Motor neuron (in vitro differentiated cells): ENCODE data around the gene AGPAT4. TPM values are rescaled to one million over a fixed set of nuclear protein-coding genes. Genes with fewer than 3 reads are reported as not detected.
A peak's percentile ranks its signal among the peaks of the same experiment; 100 is the strongest.
"Not testable (repeated sequence)": the region's sequence is repeated elsewhere in the genome, so short reads cannot be mapped to it uniquely, and the experiment has no call there.

Source experiments
- ATAC-seq, 8 experiments: fragments of 200-7000 bp; cut with Tn5 transposase; replicated peaks in 6 of 8; 2 replicates each; pipeline ENCODE4 v1.8.0; 2021; ENCODE audit warnings: mild to moderate bottlenecking in 8 of 8, moderate library complexity in 8 of 8
- H3K27ac ChIP-seq, 2 donors: fragments of 250-450 bp; sonication (Bioruptor Pico); 2 replicates each; pipeline ENCODE4 v1.9.0; 2021; ENCODE audit warnings: antibody characterized with exemption in 2 of 2, mild to moderate bottlenecking in 2 of 2, moderate library complexity in 1 of 2
- H3K4me1 ChIP-seq, 2 donors: fragments of 250-450 bp; sonication (Bioruptor Pico); replicated peaks in 1 of 2; 2 replicates each; pipeline ENCODE4 v1.6.1; 2021; ENCODE audit warnings: antibody characterized with exemption in 2 of 2, mild to moderate bottlenecking in 2 of 2, moderate library complexity in 1 of 2
- H3K4me3 ChIP-seq, 5 donors: fragments of 250-450 bp; sonication (Bioruptor Pico); 2 replicates each; pipeline ENCODE4 v1.9.0; 2021; ENCODE audit warnings: antibody characterized with exemption in 5 of 5, mild to moderate bottlenecking in 5 of 5, moderate library complexity in 4 of 5
- WGBS, 10 experiments: fragments of 450-650 bp; shearing (Covaris generic); methylation state at CpG; one replicate each; pipeline ENCODE4 v1.0.0; 2022; 5-methylcytosine and 5-hydroxymethylcytosine counted together
- in situ Hi-C, 9 experiments: fragments of 400-800 bp; cut with MboI; loops; one replicate each; pipeline ENCODE4 v1.15.0; 2021; ENCODE audit warnings: low sequenced_read_pairs in 9 of 9, low pct_unique_long_range_greater_than_20kb in 2 of 9; ENCODE audit not compliant: unreplicated experiment in 9 of 9
- total RNA-seq, 8 experiments: library from RNA; unstranded; fragments of 300-600 nt; gene quantifications; 2 replicates each; pipeline versions ENCODE4 v1.2.3 to v1.2.4, GENCODE V29; 2022

The AGPAT4 gene
- 10 to 100 TPM in 5 of 8 experiments, 1 to 10 TPM in 3; 2.1 to 42.2 (median 18.6) TPM for total RNA-seq

DNA sequence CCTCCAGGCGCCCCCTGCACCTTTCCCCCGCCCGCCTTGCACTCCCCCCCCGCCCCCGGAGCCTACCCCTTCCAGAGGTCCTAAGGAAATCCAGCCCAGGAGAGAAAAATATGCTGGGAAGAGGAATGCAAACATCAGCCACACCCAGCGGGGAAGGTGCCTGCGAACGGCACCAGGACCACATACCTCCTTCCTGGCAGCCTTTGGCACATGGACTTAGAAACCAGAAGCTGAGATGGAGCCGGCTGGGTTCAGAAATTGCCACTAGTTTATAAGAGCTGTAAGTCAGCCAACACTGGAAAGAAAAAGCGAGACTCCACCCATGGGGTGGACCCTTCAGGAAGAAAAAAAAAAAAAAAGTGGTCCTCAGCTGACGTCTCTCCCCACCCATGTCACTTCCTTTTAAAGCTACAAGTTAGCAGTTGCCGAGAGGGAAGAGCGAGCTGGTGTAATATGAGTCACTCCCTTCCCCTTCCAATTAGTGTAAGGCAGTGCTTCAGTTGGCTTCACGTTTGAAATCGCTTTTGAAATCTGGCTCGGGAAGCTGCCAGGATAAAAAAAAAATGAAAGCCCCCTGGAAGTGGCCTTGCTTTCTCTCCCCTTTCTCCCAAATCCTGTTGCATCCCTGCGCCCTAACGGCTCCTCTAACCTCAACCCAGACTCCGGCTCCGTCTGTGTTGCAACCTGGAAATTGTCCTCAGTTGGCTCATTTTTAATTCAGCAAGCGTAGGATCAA, at the start of gene AGPAT4:
TSS of gene AGPAT4 (minus strand) at position 310 of the 736 bp plus-strand sequence. CDS start 41,848 bp downstream, outside the sequence.
- H3K4me1 ChIP-seq = peaks cover 15 to 19% of the 10 kb centered on the region in 2 donors
- peak; percentile 87 to 96 (median 93) for ATAC-seq
- WGBS, 10 experiments = 0 to 3% (median 0%) methylated on average over 1 to 14 of the region's 21 CpGs
- peak within 1 kb of the TSS; percentile 49 to 71 (median 55) for H3K4me3 ChIP-seq
- in situ Hi-C loops = no loop called here
- H3K27ac ChIP-seq = peak within 1 kb of the TSS; percentile 77 to 92

- H3K4me3 ChIP-seq = no peak overlapping the region
- H3K4me1 ChIP-seq = peaks cover 13 to 14% of the 10 kb centered on the region in 2 donors
- WGBS, 10 experiments = 6 to 96% (median 44%) methylated on average over 1 to 2 of the region's 2 CpGs; no CpG with 5 or more reads in 4 of the 10 experiments
- no peak overlapping the region for H3K27ac ChIP-seq
- ATAC-seq = no peak
- in situ Hi-C loops = no loop called here
Measured at GRCh38 chr6:161319231-161319630, 45.4 kb upstream of the AGPAT4 start.

DNA sequence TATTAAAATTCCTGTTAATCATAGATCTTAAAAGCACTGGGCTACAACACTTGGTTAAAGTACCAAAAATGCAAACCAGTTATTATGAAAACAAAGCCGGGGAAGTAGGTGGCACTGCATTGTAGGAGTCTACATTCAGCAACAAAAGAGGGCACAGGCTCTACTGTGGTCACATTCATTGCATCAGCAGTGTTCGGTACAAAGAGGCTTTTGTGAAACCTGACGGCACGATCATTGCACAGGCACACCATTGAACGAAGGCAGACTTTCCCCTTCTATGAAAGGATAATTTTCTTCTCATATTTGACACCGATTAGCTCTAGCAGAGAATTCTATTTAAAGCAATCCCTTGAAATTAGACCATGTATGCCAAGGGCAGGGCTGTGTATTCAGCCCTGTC, 44.6 kb upstream of the AGPAT4 start:
- peak in 5 of 8 experiments; percentile 87 to 98 (median 90) for ATAC-seq
- WGBS, 10 experiments = 0 to 71% (median 45%) methylated on average over 1 to 6 of the region's 6 CpGs; no CpG with 5 or more reads in 2 of the 10 experiments
- Histone ChIP-seq H3K27ac (peak overlapping the region in 1 of 2 donors; percentile 62), H3K4me1 (peaks cover 13 to 14% of the 10 kb centered on the region in 2 donors), H3K4me3 (no peak overlapping the region)
- in situ Hi-C loops = no loop called here

DNA sequence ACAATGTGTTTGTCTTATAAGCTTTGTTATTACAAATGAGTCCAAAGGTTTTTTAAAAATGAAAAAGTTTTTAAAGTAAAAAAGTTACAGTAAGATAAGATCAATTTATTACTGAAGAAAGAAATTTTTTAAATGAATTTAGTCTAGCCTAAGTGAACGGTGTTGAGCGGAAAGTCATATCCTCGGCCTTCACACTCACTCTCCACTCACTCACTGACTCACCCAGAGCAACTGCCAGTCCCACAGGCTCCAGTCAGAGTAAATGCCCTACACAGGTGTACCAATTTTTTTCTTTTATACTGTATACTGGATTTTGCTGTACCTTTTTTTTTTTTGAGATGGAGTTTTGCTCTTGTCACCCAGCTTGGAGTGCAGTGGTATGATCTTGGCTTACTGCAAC, 42.7 kb upstream of the AGPAT4 start:
- Histone ChIP-seq H3K4me1 (peaks cover 13 to 14% of the 10 kb centered on the region in 2 donors), H3K27ac (no peak overlapping the region), H3K4me3 (no peak overlapping the region)
- in situ Hi-C loops = no loop called here
- ATAC-seq = no peak
- WGBS, 10 experiments = 70 to 100% (median 86%) methylated on average over 2 to 3 of the region's 3 CpGs; no CpG with 5 or more reads in 1 of the 10 experiments

- H3K27ac ChIP-seq, ATAC-seq, H3K4me3 ChIP-seq, in situ Hi-C loops: not testable (repeated sequence)
- 66 to 99% (median 80%) methylated on average over 2 to 13 of the region's 15 CpGs for WGBS, 10 experiments
- peaks cover 13 to 14% of the 10 kb centered on the region in 2 donors for H3K4me1 ChIP-seq
Measured at GRCh38 chr6:161315246-161315917, 41.5 kb upstream of the AGPAT4 start.

DNA sequence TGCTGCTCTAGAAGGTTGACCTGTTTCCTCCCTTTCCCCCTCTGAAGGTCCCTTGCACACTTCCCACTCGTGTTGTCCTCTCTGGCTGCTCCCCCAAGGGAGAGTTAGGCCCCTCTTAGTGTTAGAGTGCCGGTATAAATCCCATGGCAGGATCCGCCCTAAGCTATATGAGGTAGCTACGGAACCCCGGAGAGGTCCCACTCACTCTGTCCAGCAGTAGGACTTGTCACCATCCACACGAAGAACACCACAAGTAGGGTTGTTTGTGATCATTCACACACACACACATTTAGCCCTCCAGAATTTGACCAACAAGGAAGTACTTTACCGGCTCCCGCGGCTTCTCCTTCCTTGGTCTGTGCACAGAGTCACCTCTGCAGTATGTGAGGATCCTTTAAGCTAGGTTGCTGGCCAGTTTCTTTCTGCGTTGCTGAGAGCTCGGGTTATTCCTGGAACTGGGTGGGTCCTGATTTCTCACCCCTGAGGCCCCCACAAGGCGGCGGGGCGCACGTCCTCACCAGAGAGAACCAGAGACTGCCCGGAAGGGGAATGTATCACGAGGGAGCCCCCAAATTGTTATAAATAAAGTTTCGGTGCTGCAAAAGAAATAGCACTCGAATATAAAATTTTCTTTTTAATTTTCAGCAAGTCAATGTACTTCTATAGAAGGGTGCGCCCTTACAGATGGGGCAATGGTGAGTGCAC, 40.8 kb upstream of the AGPAT4 start:
- 69 to 100% (median 91%) methylated on average over 1 to 12 of the region's 20 CpGs; no CpG with 5 or more reads in 1 of the 10 experiments for WGBS, 10 experiments
- H3K4me1 ChIP-seq = peaks cover 13 to 14% of the 10 kb centered on the region in 2 donors
- H3K4me3 ChIP-seq, in situ Hi-C loops, ATAC-seq, H3K27ac ChIP-seq: not testable (repeated sequence)

GRCh38 chr6:161313940-161314509, 40.2 kb upstream of the AGPAT4 start:
- WGBS, 10 experiments = 21 to 91% (median 79%) methylated on average over 2 to 6 of the region's 6 CpGs; no CpG with 5 or more reads in 1 of the 10 experiments
- ATAC-seq = no peak
- no peak overlapping the region for H3K4me3 ChIP-seq
- no peak overlapping the region for H3K27ac ChIP-seq
- H3K4me1 ChIP-seq = peaks cover 9 to 13% of the 10 kb centered on the region in 2 donors
- in situ Hi-C loops = no loop called here

DNA sequence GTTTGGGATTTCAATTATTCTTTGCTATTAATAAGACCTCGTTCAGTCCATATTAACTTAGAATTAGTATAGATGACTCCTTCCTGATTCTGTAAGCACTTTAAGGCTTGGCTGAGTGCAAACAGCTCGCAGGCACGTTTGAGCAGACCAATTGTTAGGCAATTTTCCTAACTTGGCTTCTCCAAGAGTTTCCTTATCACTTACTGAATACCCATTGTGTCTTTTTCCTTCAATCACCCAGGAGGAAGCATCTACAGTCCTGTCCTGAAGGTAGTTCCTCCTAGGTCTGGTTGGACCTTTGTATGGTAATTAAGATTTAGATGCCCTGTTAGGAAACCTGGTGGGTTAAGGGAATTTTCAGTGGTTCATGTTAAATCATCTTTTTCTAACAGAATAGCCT, 39.6 kb upstream of the AGPAT4 start:
- H3K4me1 ChIP-seq, in situ Hi-C loops, H3K4me3 ChIP-seq, H3K27ac ChIP-seq, ATAC-seq: not testable (repeated sequence)
- WGBS, 10 experiments = 15 to 100% (median 74%) methylated on average over 1 to 3 of the region's 3 CpGs; no CpG with 5 or more reads in 3 of the 10 experiments

DNA sequence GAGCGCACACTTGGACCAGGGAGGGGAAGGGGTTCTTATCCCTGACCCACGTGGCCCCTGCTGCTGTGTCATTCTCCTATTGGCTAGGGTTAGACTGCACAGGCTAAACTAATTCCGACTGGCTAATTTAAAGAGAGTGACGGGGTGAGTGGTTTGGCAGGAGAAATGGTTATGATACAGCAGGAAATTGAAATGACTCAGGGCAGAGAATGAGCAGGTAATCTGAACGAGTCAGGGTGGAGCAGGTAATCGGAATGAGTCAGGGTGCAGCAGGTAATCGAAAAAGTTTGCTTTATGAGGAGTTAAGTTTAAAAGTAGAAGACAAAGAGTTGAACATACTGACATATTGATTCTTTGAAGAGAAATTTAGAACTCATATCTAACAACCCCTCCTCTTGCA, 35.9 kb upstream of the AGPAT4 start:
- H3K4me3 ChIP-seq, H3K4me1 ChIP-seq, H3K27ac ChIP-seq, ATAC-seq, in situ Hi-C loops: not testable (repeated sequence)
- WGBS, 10 experiments = 40 to 100% (median 84%) methylated on average over 2 to 7 of the region's 7 CpGs; no CpG with 5 or more reads in 1 of the 10 experiments

- H3K4me1 ChIP-seq = no peaks in the 10 kb centered on the region
- no peak for ATAC-seq
- H3K4me3 ChIP-seq = no peak overlapping the region
- 19 to 100% (median 77%) methylated on average over 1 to 5 of the region's 10 CpGs; no CpG with 5 or more reads in 3 of the 10 experiments for WGBS, 10 experiments
- in situ Hi-C loops = no loop called here
- no peak overlapping the region for H3K27ac ChIP-seq
Measured at GRCh38 chr6:161308075-161308655, 34.3 kb upstream of the AGPAT4 start.

DNA sequence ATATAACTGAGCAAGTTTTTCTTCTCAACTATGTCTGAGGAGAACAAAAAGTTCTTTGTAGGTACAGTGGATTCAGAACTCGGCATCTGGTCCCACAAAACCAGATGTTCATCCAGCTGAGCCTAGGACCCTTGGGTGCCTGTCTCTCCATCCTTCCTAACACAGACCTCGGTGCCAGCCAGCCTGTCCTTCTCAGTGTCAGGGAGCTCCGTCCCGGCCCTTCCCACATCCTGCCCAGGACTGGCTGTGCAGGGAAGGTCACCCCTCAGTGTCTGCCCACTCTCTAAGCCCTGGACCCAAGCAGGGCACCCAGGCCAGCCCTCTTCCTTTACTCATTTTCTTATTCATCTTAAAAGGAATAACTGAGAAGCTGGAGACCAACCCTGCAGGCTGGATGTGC, 32.0 kb upstream of the AGPAT4 start:
- in situ Hi-C loops = no loop called here
- Histone ChIP-seq H3K4me3 (no peak overlapping the region), H3K4me1 (no peaks in the 10 kb centered on the region), H3K27ac (no peak overlapping the region)
- ATAC-seq = no peak
- 70 to 100% (median 86%) methylated on average over 1 to 3 of the region's 4 CpGs; no CpG with 5 or more reads in 6 of the 10 experiments for WGBS, 10 experiments

GRCh38 chr6:161303628-161304340, 29.9 kb upstream of the AGPAT4 start:
- H3K27ac ChIP-seq = no peak overlapping the region
- no peak for ATAC-seq
- in situ Hi-C loops = no loop called here
- no peaks in the 10 kb centered on the region for H3K4me1 ChIP-seq
- no peak overlapping the region for H3K4me3 ChIP-seq
- WGBS, 10 experiments = 60 to 100% (median 93%) methylated on average over 1 to 6 of the region's 16 CpGs; no CpG with 5 or more reads in 5 of the 10 experiments
